ENCODE results near the gene TMCC2. TPM values are rescaled to one million over a fixed set of nuclear protein-coding genes. Genes with fewer than 3 reads are reported as not detected.

TMCC2 gene
- total and polyA plus RNA-seq, 2 donors (not counting 1 experiment from before 2014, with no cell fraction given): 2.0 to 4.0 TPM

GRCh38 chr1:205263580-205264190 is 35.9 kb downstream of the TMCC2 start:
- no peak overlapping the region for H3K27ac ChIP-seq (ENCODE audit: low read length in 2 of 2)
- Mint-ChIP-seq H3K4me3 (no peak overlapping the region), H3K27me3 (peaks cover 5% of the 10 kb centered on the region), H3K9me3 (ENCODE audit: insufficient read depth) (no peaks in the 10 kb centered on the region), H3K27ac (no peak overlapping the region), H3K4me1 (peaks cover 2% of the 10 kb centered on the region)
- no peaks in the 10 kb centered on the region for H4K20me1 ChIP-seq (ENCODE audit: control insufficient read depth, insufficient read depth, low read length, poor library complexity, severe bottlenecking)
- 27% methylated on average over 1 of the region's 2 CpGs for WGBS (ENCODE audit: insufficient coverage)
- no peak overlapping the region for H3K9ac ChIP-seq (ENCODE audit: low read length)
- H3K4me1 ChIP-seq (ENCODE audit: control insufficient read depth in 2 of 2, insufficient read depth in 2 of 2, low read length in 2 of 2): no peaks in the 10 kb centered on the region
- no peaks in the 10 kb centered on the region for H3K79me2 ChIP-seq (ENCODE audit: control insufficient read depth, insufficient read depth, low read length)
- ChIA-PET CTCF (interaction anchor here (0.6 to 3.2 kb wide), 3 partner anchors 72 to 456 kb away, joined by 3 to 9 read pairs (median 5); no protein-coding TSS in a partner anchor), POLR2A (no interaction called here)
- peaks cover 0 to 18% (median 5%) of the 10 kb centered on the region in 4 experiments for H3K27me3 ChIP-seq (replicated peaks in 1 of 4; ENCODE audit: control extremely low read depth in 1 of 4, control insufficient read depth in 3 of 4, insufficient read depth in 4 of 4, low read length in 3 of 4)
- ATAC-seq (ENCODE audit: low read depth) (no peak), DNase-seq (no peak)
- intact Hi-C loops (cut with micrococcal nuclease): no loop called here
- H3K9me3 ChIP-seq (ENCODE audit: control extremely low read depth in 1 of 3, control insufficient read depth in 2 of 3, insufficient read depth in 1 of 3, low read length in 2 of 3): no peaks in the 10 kb centered on the region
- TF ChIP-seq, protein P1, sequence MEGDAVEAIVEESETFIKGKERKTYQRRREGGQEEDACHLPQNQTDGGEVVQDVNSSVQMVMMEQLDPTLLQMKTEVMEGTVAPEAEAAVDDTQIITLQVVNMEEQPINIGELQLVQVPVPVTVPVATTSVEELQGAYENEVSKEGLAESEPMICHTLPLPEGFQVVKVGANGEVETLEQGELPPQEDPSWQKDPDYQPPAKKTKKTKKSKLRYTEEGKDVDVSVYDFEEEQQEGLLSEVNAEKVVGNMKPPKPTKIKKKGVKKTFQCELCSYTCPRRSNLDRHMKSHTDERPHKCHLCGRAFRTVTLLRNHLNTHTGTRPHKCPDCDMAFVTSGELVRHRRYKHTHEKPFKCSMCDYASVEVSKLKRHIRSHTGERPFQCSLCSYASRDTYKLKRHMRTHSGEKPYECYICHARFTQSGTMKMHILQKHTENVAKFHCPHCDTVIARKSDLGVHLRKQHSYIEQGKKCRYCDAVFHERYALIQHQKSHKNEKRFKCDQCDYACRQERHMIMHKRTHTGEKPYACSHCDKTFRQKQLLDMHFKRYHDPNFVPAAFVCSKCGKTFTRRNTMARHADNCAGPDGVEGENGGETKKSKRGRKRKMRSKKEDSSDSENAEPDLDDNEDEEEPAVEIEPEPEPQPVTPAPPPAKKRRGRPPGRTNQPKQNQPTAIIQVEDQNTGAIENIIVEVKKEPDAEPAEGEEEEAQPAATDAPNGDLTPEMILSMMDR (IDR thresholded peaks at IDR 0.05): no peak
- no peak for TF ChIP-seq EZH2 (IDR thresholded peaks at IDR 0.05; ENCODE audit: borderline replicate concordance, insufficient read depth, low read depth, low read length, poor library complexity, severe bottlenecking)
- H2AFZ ChIP-seq (ENCODE audit: insufficient read depth, low read depth, low read length, poor library complexity, severe bottlenecking): no peak overlapping the region
- H3K4me3 ChIP-seq (ENCODE audit: control extremely low read depth in 1 of 5, extremely low read depth in 1 of 5, insufficient read depth in 1 of 5, low read depth in 2 of 5, low read length in 4 of 5): no peak overlapping the region
- H3K4me2 ChIP-seq (replicated peaks; ENCODE audit: low read depth, low read length, poor library complexity, severe bottlenecking): no peak overlapping the region
- H3K36me3 ChIP-seq (replicated peaks in 1 of 2; ENCODE audit: control extremely low read depth in 1 of 2, control insufficient read depth in 1 of 2, extremely low read depth in 1 of 2, insufficient read depth in 2 of 2, low read length in 1 of 2): no peaks in the 10 kb centered on the region

DNA sequence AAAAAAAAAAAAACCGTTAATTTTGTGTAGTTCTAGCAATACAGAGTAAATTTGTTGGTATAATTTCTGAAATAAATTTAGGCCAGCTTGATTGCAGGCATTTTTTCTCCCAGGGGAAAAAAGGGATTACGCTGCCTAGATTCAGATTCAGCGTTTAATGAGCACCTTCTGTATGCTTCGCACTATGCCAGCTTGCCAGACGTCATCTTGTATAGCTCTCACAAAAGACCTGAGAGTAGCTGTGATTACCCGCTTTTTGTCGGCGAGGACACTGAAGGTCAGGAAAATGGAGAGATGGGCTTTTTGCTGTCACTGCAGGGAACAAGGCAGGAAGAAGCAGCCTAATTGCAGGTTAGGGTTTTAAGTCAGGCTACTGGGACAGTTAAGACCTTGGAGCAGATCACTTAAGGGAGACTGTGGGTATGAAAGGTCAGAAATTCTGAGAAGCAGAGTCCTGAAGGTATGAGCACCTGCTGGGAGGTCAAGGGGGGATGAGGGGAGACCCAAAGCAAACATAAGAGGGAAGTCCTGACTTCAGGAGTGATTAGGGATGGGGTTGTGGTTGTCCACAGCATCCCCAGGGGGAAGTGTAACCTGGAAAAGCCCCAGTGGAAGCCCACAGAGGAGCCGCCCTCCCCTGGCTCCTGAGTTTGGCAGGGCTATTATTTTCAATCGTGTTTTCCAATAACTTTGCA is 39.0 kb downstream of the TMCC2 start:
- no peaks in the 10 kb centered on the region for H3K9me3 ChIP-seq (ENCODE audit: control extremely low read depth in 1 of 3, control insufficient read depth in 2 of 3, insufficient read depth in 1 of 3, low read length in 2 of 3)
- no peak overlapping the region for H3K4me3 ChIP-seq (ENCODE audit: control extremely low read depth in 1 of 5, extremely low read depth in 1 of 5, insufficient read depth in 1 of 5, low read depth in 2 of 5, low read length in 4 of 5)
- H3K4me2 ChIP-seq (replicated peaks; ENCODE audit: low read depth, low read length, poor library complexity, severe bottlenecking): no peak overlapping the region
- CTCF ChIA-PET: interaction anchor here (0.7 to 0.8 kb wide), 2 partner anchors 58 to 67 kb away, joined by 4 to 5 read pairs; no protein-coding TSS in a partner anchor
- no peaks in the 10 kb centered on the region for H3K4me1 ChIP-seq (ENCODE audit: control insufficient read depth in 2 of 2, insufficient read depth in 2 of 2, low read length in 2 of 2)
- TF ChIP-seq EZH2 (IDR thresholded peaks at IDR 0.05; ENCODE audit: borderline replicate concordance, insufficient read depth, low read depth, low read length, poor library complexity, severe bottlenecking): no peak
- TF ChIP-seq, protein P1 (IDR thresholded peaks at IDR 0.05): no peak
- intact Hi-C loops (cut with micrococcal nuclease): no loop called here
- Mint-ChIP-seq H3K27me3 (peaks cover 3% of the 10 kb centered on the region), H3K4me3 (no peak overlapping the region), H3K27ac (no peak overlapping the region), H3K4me1 (peaks cover under 1% of the 10 kb centered on the region), H3K9me3 (ENCODE audit: insufficient read depth) (no peaks in the 10 kb centered on the region)
- 93% methylated on average over 8 of the region's 10 CpGs for WGBS (ENCODE audit: insufficient coverage)
- H4K20me1 ChIP-seq (ENCODE audit: control insufficient read depth, insufficient read depth, low read length, poor library complexity, severe bottlenecking): no peaks in the 10 kb centered on the region
- no peaks in the 10 kb centered on the region for H3K79me2 ChIP-seq (ENCODE audit: control insufficient read depth, insufficient read depth, low read length)
- no peak overlapping the region for H2AFZ ChIP-seq (ENCODE audit: insufficient read depth, low read depth, low read length, poor library complexity, severe bottlenecking)
- H3K27ac ChIP-seq (ENCODE audit: low read length in 2 of 2): no peak overlapping the region
- no peak for ATAC-seq (ENCODE audit: low read depth)
- H3K9ac ChIP-seq (ENCODE audit: low read length): no peak overlapping the region
- H3K27me3 ChIP-seq (replicated peaks in 1 of 4; ENCODE audit: control extremely low read depth in 1 of 4, control insufficient read depth in 3 of 4, insufficient read depth in 4 of 4, low read length in 3 of 4): peaks cover 0 to 12% (median 5%) of the 10 kb centered on the region in 4 experiments
- H3K36me3 ChIP-seq (replicated peaks in 1 of 2; ENCODE audit: control extremely low read depth in 1 of 2, control insufficient read depth in 1 of 2, extremely low read depth in 1 of 2, insufficient read depth in 2 of 2, low read length in 1 of 2): no peaks in the 10 kb centered on the region
- POLR2A ChIA-PET: interaction anchor here (0.6 kb wide), 1 partner anchor 23 kb away, joined by 4 read pairs; no protein-coding TSS in a partner anchor
- DNase-seq: no peak
